ENCODE measurements around the gene TCL1A. TPM values are rescaled to one million over a fixed set of nuclear protein-coding genes. Genes with fewer than 3 reads are reported as not detected.
"Not testable (repeated sequence)": the region's sequence is repeated elsewhere in the genome, so short reads cannot be mapped to it uniquely, and the experiment has no call there.

TCL1A gene
- total RNA-seq, 2 experiments from 2014 or later, result not detected

DNA sequence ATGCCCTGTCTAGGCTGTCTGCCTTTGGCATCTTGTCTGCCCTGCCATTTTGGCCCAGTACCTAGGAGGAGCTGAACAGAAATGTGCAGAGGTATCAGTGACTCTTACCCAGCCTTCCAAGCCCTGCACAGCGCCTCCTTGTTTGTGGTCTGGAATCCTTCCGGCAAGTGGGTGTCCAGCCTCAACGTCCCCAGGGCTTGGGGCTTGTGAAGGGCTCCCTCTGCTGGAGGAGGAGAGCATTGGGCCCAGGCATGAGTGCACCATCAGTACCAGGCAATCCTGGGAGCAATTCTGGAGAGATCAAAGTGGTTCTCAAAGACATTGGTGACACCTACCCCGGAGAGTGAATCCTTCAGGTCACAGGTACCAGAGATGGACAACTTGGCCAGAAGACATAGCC lies 30.1 kb downstream of the TCL1A start:
- Mint-ChIP-seq H3K4me1 (no peaks in the 10 kb centered on the region), H3K27ac (no peak overlapping the region), H3K27me3 (peaks cover 8% of the 10 kb centered on the region), H3K9me3 (no peaks in the 10 kb centered on the region), H3K36me3 (ENCODE audit: low read depth) (no peaks in the 10 kb centered on the region), H3K4me3 (no peak overlapping the region)
- ChIA-PET POLR2A (no interaction called here), CTCF (no interaction called here)
- DNase-seq, result peak; percentile 31

DNA sequence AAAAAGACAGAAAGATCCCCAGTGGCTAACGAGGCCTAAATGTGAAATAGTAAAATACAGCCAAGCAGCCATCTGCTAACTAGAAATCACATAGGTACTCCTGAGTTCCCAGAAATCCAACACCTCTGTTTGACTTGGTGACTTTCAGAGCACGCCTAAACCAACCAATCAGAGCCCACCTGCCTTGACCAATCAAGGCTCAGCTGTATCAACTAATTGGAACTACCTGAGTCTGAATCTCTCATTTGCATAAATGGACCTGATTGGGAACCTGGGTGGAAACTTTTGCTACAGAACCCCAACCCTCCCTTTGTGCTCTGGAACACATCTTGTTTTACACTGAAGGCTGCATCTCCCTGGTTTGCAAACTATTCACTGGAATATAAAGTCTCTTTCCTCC lies 32.8 kb downstream of the TCL1A start:
- H3K4me1 Mint-ChIP-seq, result no peaks in the 10 kb centered on the region
- ChIA-PET POLR2A (no interaction called here), CTCF (no interaction called here)
- no peaks in the 10 kb centered on the region for H3K36me3 Mint-ChIP-seq (ENCODE audit: low read depth)
- DNase-seq, result no peak
- no peak overlapping the region for H3K4me3 Mint-ChIP-seq
- H3K27me3 Mint-ChIP-seq, result peaks cover 14% of the 10 kb centered on the region
- no peak overlapping the region for H3K27ac Mint-ChIP-seq
- H3K9me3 Mint-ChIP-seq, result no peaks in the 10 kb centered on the region

DNA sequence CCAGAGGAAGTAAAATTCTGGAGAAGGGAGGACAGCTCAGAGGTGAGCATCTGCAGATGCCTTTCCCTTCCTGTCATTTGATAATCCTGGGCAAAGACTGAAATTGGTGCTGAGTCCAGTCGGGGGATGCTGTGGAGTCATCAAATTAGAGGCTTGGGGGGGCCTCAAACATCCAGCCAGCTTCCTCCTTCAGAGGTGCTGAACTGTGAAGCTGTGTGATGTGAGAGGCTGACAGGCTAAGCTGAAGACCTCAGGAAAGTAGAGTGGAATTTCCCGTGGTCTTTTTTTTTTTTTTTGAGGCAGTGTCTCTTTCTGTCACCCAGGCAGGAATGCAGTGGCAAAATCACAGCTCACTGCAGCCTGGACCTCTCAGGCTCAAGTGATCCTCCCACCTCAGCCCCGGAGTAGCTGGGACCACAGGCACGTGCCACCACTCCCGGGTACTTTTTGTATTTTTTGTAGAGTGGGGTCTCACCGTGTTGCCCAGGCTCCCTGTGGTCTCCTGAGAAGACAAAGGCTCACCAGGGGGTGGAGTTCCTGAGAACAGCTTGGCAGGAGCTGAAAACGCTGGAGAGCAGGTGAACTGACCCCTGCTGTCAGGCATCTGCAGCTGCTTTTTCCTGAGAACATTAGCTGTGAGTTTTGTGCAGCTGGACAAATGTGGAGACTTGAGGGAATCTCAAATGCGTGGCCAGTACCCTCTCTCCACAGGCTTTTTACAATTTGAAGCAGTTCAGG lies 33.8 kb downstream of the TCL1A start:
- H3K9me3 Mint-ChIP-seq, result no peaks in the 10 kb centered on the region
- no peak overlapping the region for H3K4me3 Mint-ChIP-seq
- H3K4me1 Mint-ChIP-seq, result no peaks in the 10 kb centered on the region
- peaks cover 14% of the 10 kb centered on the region for H3K27me3 Mint-ChIP-seq
- no peak for DNase-seq
- no peak overlapping the region for H3K27ac Mint-ChIP-seq
- ChIA-PET CTCF (interaction anchor here (0.6 to 0.7 kb wide), 3 partner anchors 99 to 1233 kb away, joined by 3 to 5 read pairs (median 4); no protein-coding TSS in a partner anchor), POLR2A (no interaction called here)
- H3K36me3 Mint-ChIP-seq (ENCODE audit: low read depth), result no peaks in the 10 kb centered on the region

DNA sequence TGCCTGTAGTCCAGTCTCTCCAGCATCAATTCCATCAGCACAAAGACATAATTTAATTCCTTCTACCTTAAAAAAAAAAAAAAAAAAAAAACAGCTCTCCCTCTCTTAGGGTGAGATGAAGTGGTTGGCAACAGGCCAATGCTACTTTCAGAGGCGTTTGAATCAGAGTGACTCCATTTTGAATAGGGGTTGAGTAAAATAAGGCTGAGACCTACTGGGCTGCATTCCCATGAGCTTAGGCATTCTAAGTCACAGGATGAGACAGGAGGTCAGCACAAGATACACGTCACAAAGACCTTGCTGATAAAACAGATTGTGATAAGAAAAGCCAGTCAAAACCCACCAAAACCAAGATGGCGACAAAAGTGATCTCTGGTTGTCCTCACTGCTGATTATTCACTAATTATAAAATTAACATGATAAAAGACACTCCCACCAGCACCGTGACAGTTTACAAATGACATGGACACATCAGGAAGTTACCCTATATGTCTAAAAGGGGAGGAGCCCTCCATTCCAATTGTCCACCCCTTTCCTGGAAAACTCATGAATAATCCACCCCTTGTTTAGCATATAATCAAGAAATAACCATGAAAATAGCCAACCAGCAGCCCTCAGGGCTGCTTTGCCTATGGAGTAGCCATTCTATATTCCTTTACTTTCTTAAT lies 34.6 kb downstream of the TCL1A start:
- ChIA-PET POLR2A (no interaction called here), CTCF (interaction anchor here (0.6 kb wide), 2 partner anchors 731 to 1232 kb away, joined by 4 to 5 read pairs; no protein-coding TSS in a partner anchor)
- H3K36me3 Mint-ChIP-seq (ENCODE audit: low read depth), result no peaks in the 10 kb centered on the region
- no peak for DNase-seq
- H3K27ac Mint-ChIP-seq, result no peak overlapping the region
- peaks cover 14% of the 10 kb centered on the region for H3K27me3 Mint-ChIP-seq
- H3K4me3 Mint-ChIP-seq, result no peak overlapping the region
- H3K9me3 Mint-ChIP-seq, result no peaks in the 10 kb centered on the region
- H3K4me1 Mint-ChIP-seq, result no peaks in the 10 kb centered on the region

DNA sequence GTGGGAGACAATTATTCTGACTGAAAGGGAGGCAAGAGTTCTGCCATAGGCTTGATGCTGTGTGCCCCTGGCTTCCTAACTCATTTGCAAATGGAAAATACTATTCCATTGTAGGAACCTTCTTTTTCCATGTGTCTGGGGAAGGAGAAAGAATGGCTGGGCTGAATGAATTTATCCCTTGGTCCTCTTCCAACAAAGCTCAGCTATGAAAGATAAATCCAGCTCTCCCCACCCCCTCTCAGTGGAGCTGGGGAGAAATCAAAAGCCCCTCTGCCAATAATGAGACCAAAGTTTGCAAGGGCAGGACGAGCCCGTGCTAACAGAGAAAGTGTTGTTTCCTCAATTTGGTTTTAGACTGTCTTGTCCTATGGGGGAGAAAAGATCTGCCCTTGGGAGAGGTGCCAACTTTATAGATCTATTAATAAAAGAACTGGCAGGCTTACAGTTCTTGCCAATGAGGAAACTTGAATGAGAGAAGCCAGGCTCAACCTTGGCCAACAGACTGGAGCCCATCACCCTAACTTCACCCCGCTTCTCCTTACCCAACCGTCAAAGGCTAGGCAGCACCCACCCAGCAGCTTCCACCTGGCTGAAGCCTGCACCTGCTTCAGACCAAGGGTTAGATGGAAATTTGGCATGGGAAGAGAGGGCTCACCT lies 36.6 kb downstream of the TCL1A start:
- H3K4me3 Mint-ChIP-seq, result no peak overlapping the region
- ChIA-PET POLR2A (no interaction called here), CTCF (no interaction called here)
- DNase-seq, result no peak
- no peaks in the 10 kb centered on the region for H3K9me3 Mint-ChIP-seq
- H3K36me3 Mint-ChIP-seq (ENCODE audit: low read depth), result no peaks in the 10 kb centered on the region
- no peak overlapping the region for H3K27ac Mint-ChIP-seq
- peaks cover 13% of the 10 kb centered on the region for H3K27me3 Mint-ChIP-seq
- H3K4me1 Mint-ChIP-seq, result no peaks in the 10 kb centered on the region

DNA sequence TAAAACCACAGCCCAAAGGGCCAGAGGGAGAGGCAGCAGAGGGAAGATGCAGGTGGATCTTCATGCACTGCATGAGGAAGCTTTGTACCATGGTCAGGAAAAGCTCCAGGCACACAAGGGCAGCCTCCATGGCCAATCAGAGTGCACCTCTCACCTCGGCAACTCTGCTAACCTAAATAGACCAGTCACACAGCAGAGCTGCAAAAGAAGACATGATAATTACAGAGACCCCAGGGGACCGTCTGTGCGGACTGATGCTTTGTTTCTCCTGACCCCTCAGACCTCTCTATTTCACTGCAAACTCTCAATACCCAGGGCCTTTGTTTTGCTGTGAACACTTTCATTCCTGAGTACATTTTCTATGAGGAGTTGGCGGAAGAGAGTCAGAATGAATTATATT lies 38.4 kb downstream of the TCL1A start:
- Mint-ChIP-seq H3K4me1 (no peaks in the 10 kb centered on the region), H3K9me3 (no peaks in the 10 kb centered on the region), H3K27ac (no peak overlapping the region), H3K36me3 (ENCODE audit: low read depth) (no peaks in the 10 kb centered on the region), H3K4me3 (no peak overlapping the region), H3K27me3 (peaks cover 13% of the 10 kb centered on the region)
- DNase-seq, result no peak
- ChIA-PET POLR2A (no interaction called here), CTCF (no interaction called here)

DNA sequence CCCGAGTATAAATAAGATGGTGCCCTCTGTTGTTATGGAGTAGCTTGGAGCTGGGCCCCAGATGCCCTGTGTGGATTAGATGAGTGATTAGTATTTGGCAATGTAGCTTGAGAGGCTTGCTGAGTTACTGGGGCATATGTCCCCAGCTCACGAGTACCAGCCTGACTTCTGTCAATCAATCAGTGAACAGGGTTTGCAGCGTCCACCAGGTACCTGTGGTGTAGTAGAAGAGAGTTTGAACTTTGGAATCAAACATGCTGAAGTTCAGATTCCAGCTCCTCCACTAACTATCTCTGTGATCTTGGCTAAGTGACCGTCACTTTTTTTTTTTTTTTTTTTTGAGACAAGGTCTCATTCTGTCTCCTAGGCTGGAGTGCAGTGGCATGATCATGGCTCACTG lies 39.3 kb downstream of the TCL1A start:
- POLR2A ChIA-PET, result no interaction called here
- Mint-ChIP-seq H3K27me3 (peaks cover 13% of the 10 kb centered on the region), H3K4me3 (no peak overlapping the region), H3K27ac (no peak overlapping the region), H3K4me1 (no peaks in the 10 kb centered on the region), H3K9me3 (no peaks in the 10 kb centered on the region), H3K36me3 (ENCODE audit: low read depth) (no peaks in the 10 kb centered on the region)
- CTCF ChIA-PET, result interaction anchor here (0.6 to 0.9 kb wide), 3 partner anchors 22 to 232 kb away, joined by 3 to 4 read pairs (median 3); no protein-coding TSS in a partner anchor
- DNase-seq, result no peak

DNA sequence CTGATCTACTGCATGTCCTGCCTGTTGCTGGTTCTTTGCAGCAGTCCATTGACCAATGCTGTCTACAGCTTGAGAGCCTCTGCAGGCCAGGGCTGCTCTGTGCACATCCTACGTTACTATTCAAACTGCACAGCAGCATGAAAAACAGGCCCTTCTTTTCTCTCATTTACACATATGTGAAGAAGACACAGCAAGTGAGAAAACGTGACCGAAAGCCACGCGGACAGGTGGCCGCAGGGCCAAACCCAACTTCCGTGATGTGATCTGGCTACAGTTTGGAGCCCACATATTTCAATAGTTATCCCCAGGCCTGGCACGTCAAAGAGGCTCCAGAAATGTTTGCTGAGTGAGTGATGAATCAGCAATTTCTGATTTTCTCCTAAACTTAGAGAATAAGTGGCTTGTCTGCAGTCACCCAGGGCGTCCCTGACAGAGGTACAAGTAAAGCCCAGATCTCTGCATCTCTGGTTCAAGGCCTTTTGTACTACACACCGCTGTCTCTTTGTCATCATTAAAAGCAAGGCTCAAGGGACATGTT lies 45.6 kb downstream of the TCL1A start:
- no peak for DNase-seq
- H3K36me3 Mint-ChIP-seq (ENCODE audit: low read depth), result no peaks in the 10 kb centered on the region
- no peaks in the 10 kb centered on the region for H3K9me3 Mint-ChIP-seq
- no peaks in the 10 kb centered on the region for H3K4me1 Mint-ChIP-seq
- CTCF ChIA-PET, result no interaction called here
- POLR2A ChIA-PET, result no interaction called here
- peaks cover 1% of the 10 kb centered on the region for H3K27me3 Mint-ChIP-seq
- H3K4me3 Mint-ChIP-seq, result no peak overlapping the region
- H3K27ac Mint-ChIP-seq, result no peak overlapping the region

DNA sequence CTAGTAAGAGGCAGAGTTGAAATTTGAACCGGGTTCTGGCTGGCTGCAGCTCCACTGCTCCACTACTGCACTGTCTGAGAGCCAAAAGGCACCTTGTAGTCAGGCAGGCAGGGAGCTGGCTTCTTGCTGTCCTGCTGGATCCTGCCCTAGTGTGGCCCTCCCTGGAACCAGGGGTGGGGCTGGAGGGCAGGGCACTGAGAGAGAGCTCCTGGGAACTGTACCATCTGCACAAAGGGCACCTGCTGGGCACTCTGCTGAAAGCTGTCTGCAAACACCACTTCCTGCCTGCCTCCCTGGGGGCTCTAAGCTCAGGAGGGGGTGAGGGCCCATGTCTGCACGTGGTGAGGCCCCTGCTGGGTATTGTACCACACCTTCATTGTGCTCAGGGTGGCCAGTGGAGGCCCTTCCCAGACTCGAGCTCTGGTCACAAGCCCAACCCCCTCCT lies 46.7 kb downstream of the TCL1A start:
- POLR2A ChIA-PET, result no interaction called here
- CTCF ChIA-PET, result no interaction called here
- Mint-ChIP-seq H3K4me1 (peaks cover 7% of the 10 kb centered on the region), H3K27ac (no peak overlapping the region), H3K9me3 (no peaks in the 10 kb centered on the region), H3K36me3 (ENCODE audit: low read depth) (no peaks in the 10 kb centered on the region), H3K4me3 (no peak overlapping the region), H3K27me3 (no peaks in the 10 kb centered on the region)
- no peak for DNase-seq

DNA sequence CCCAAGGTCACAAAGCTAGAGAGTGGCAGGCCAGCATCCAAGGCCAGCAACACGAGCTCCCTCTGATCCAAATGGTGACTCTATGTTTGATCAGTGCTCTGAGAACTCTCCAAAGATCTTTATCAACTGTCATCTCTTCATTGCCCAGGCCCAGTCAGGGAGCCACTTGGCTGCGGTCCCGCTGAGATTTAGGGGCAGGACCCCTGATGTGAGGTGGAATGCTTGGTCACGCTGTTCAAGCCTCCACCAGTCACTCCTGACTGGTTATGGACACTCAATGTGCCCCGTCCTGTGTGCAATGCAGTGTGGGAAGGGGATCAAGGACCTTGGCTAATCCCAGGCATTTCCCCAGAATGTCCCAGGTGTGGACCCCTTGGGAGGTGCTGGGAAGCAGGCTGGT lies 47.5 kb downstream of the TCL1A start:
- no peak overlapping the region for H3K4me3 Mint-ChIP-seq
- no peak for DNase-seq
- H3K27me3 Mint-ChIP-seq, result no peaks in the 10 kb centered on the region
- H3K27ac Mint-ChIP-seq, result no peak overlapping the region
- ChIA-PET CTCF (no interaction called here), POLR2A (no interaction called here)
- peaks cover 9% of the 10 kb centered on the region for H3K4me1 Mint-ChIP-seq
- H3K9me3 Mint-ChIP-seq, result no peaks in the 10 kb centered on the region
- H3K36me3 Mint-ChIP-seq (ENCODE audit: low read depth), result no peaks in the 10 kb centered on the region

DNA sequence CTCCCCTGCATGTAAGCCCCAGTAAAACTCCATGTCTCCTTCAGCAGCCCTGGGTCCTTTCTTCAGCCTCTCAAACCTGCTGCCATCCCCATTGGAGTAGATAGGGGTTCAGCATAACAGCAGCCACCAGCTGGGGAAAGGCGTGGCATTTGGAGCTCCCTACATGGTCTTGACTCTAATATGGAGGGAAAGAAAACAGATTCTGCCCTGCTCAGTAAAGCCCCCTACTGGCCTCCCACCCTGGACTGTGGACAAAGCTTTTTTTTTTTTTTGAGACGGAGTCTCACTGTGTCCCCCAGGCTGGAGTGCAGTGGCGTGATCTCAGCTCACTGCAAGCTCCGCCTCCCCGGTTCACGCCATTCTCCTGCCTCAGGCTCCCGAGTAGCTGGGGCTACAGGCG lies 48.4 kb downstream of the TCL1A start:
- DNase-seq; H3K4me1 Mint-ChIP-seq; H3K27me3 Mint-ChIP-seq; H3K9me3 Mint-ChIP-seq; H3K4me3 Mint-ChIP-seq; H3K27ac Mint-ChIP-seq; POLR2A ChIA-PET; H3K36me3 Mint-ChIP-seq (ENCODE audit: low read depth): not testable (repeated sequence)
- CTCF ChIA-PET, result interaction anchor here (0.6 kb wide), 1 partner anchor 37 kb away, joined by 5 read pairs; no protein-coding TSS in a partner anchor

DNA sequence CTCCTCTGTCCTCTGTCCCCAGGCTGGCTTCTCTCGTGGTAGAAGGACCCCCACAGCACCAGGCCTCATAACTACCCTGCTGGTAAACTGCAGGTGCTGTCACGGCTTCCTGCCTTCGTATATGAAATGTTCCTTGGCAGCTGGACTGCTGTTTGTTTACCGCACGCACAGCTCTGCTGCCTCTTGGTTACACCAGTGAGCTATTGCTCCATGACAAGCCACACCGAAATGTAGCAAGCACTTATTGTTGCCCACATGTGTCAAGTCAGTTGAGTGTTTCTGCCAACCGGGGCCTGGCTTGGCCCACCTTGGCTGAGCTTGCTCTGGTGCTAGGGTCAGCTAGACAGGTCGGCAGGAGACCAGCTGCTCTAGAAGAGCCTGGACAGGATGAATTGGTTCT lies 49.4 kb downstream of the TCL1A start:
- CTCF ChIA-PET, result no interaction called here
- H3K27ac Mint-ChIP-seq, result no peak overlapping the region

DNA sequence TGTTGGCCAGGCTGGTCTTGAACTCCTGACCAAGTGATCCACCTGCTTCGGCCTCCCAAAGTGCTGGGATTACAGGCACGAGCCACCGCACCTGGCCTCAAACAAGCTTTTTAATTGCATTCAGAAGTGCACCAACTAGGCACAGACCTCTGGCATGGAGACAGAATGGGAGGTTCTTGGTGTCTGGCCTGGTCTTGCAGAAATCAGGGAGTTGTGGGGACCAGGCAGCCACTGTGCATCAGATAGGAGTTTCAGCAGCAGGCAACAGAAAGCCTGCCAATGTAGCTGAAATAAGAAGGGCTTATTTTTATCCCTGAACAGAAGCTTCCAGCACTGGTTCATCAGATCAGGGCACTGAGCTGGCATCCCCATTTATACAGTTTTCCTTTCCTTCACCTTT lies 49.9 kb downstream of the TCL1A start:
- no peak for DNase-seq
- POLR2A ChIA-PET, result no interaction called here
- CTCF ChIA-PET, result no interaction called here
- H3K4me3 Mint-ChIP-seq, result no peak overlapping the region
- no peaks in the 10 kb centered on the region for H3K27me3 Mint-ChIP-seq
- peaks cover 9% of the 10 kb centered on the region for H3K4me1 Mint-ChIP-seq
- H3K27ac Mint-ChIP-seq, result no peak overlapping the region
- H3K36me3 Mint-ChIP-seq (ENCODE audit: low read depth), result no peaks in the 10 kb centered on the region
- no peaks in the 10 kb centered on the region for H3K9me3 Mint-ChIP-seq

More for the DNA sequence above, 49.4 kb downstream of the TCL1A start:
- no peaks in the 10 kb centered on the region for H3K9me3 Mint-ChIP-seq
- POLR2A ChIA-PET, result no interaction called here
- no peaks in the 10 kb centered on the region for H3K27me3 Mint-ChIP-seq
- no peak for DNase-seq
- H3K4me3 Mint-ChIP-seq, result no peak overlapping the region
- no peaks in the 10 kb centered on the region for H3K36me3 Mint-ChIP-seq (ENCODE audit: low read depth)
- peaks cover 9% of the 10 kb centered on the region for H3K4me1 Mint-ChIP-seq
